ENCODE data around the gene MORF4L2. TPM values are rescaled to one million over a fixed set of nuclear protein-coding genes. Genes with fewer than 3 reads are reported as not detected.

Gene MORF4L2
- total and polyA plus RNA-seq, 2 of the 8 experiments (the other 6 are each of a cell fraction or from before 2014, with no cell fraction given): 235 to 373 TPM

DNA sequence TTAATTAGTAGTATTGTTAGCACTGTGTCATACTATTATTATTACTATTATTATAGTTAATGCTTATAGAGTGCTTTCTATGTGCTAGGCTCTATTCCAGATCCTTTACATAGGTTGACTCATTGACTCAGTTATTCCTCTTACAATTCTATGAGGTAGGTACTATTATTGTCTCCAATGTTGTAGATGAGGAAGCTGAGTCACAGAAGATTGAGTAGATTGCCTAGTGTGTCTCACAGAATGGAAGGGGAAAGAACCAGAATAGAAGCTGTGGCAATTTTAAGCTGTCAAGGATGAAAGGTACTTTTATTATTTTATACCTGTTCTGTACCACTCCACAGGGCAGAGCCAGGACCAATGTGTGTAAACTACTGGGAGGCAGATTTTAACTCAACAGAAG, 59.6 kb downstream of the MORF4L2 start:
- ChIA-PET CTCF (ENCODE audit: partially characterized antibody) (interaction anchor here (0.6 kb wide), 1 partner anchor 177 kb away, joined by 3 read pairs; no protein-coding TSS in a partner anchor), POLR2A (ENCODE audit: partially characterized antibody) (interaction anchor here (1.1 kb wide), 1 partner anchor 10 kb away, joined by 3 read pairs; no protein-coding TSS in a partner anchor)
- H2AK5ac ChIP-seq (ENCODE audit: low read depth, low read length): no peak overlapping the region
- H3K27ac ChIP-seq (ENCODE audit: low read depth, low read length): no peak overlapping the region
- H3K4me3 ChIP-seq (ENCODE audit: extremely low read depth in 1 of 4, insufficient read depth in 2 of 4, low read depth in 3 of 4, low read length in 4 of 4): no peak overlapping the region
- H3K56ac ChIP-seq (replicated peaks; ENCODE audit: insufficient read length, low read depth, low read length): no peak overlapping the region
- H3K27me3 ChIP-seq (replicated peaks in 1 of 4; ENCODE audit: control insufficient read depth in 3 of 4, extremely low read depth in 1 of 4, insufficient read depth in 3 of 4, low read length in 3 of 4): no peaks in the 10 kb centered on the region
- H3K14ac ChIP-seq (ENCODE audit: insufficient read length): no peak overlapping the region
- H2AFZ ChIP-seq (ENCODE audit: low read length): no peak overlapping the region
- H2BK12ac ChIP-seq (ENCODE audit: low read depth, low read length): no peak overlapping the region
- no peak overlapping the region for H2BK5ac ChIP-seq (ENCODE audit: low read depth, low read length)
- H3K36me3 ChIP-seq (ENCODE audit: control insufficient read depth in 2 of 4, insufficient read depth in 4 of 4, low read length in 3 of 4): no peaks in the 10 kb centered on the region
- 0 out of 2 replicates have a peak, but pooled peaks cover 5% of the 10 kb centered on the region for H3K23me2 ChIP-seq (ENCODE audit: low read depth, low read length)
- no peaks in the 10 kb centered on the region for H3K79me1 ChIP-seq (ENCODE audit: low read depth, low read length)
- DNase-seq (ENCODE audit: low read depth in 1 of 2, low spot score in 2 of 2): no peak
- no peak overlapping the region for H2BK120ac ChIP-seq (replicated peaks; ENCODE audit: low read depth, low read length)
- no peak for TF ChIP-seq BRCA1 (IDR thresholded peaks at IDR 0.05; ENCODE audit: low read depth, low read length)
- TF ChIP-seq HDAC2 (IDR thresholded peaks at IDR 0.05; ENCODE audit: borderline replicate concordance in 1 of 2, low read depth in 2 of 2, low read length in 2 of 2): no peak
- no peak for TF ChIP-seq SIRT6 (IDR thresholded peaks at IDR 0.05; ENCODE audit: low read length)
- no peak for TF ChIP-seq SIN3A (conservative IDR thresholded peaks at IDR 0.05 in 1 of 2, IDR thresholded peaks at IDR 0.05 in 1 of 2; ENCODE audit: low read depth in 1 of 2, low read length in 2 of 2)
- TF ChIP-seq CHD1 (IDR thresholded peaks at IDR 0.05; ENCODE audit: low read depth, low read length): no peak
- TF ChIP-seq SRF (IDR thresholded peaks at IDR 0.05; ENCODE audit: low read depth, low read length): no peak
- no peak for TF ChIP-seq NANOG (IDR thresholded peaks at IDR 0.05; ENCODE audit: insufficient read depth, low read depth, low read length, poor library complexity, severe bottlenecking)
- no peak for TF ChIP-seq EZH2 (IDR thresholded peaks at IDR 0.05; ENCODE audit: low read depth, low read length, severe bottlenecking)
- no peaks in the 10 kb centered on the region for H3K4me1 ChIP-seq (replicated peaks in 1 of 4; ENCODE audit: control insufficient read depth in 3 of 4, insufficient read depth in 4 of 4, low read length in 3 of 4)
- no peaks in the 10 kb centered on the region for H4K20me1 ChIP-seq (replicated peaks in 1 of 2; ENCODE audit: control insufficient read depth in 1 of 2, insufficient read depth in 2 of 2, low read length in 2 of 2)
- no peak overlapping the region for H3K23ac ChIP-seq (ENCODE audit: insufficient read length)
- H3K9me3 ChIP-seq (ENCODE audit: insufficient read depth in 2 of 2, low read depth in 1 of 2, low read length in 1 of 2): no peaks in the 10 kb centered on the region
- H4K5ac ChIP-seq (ENCODE audit: insufficient read length, low read depth, low read length): no peak overlapping the region
- no peaks in the 10 kb centered on the region for H3K79me2 ChIP-seq (ENCODE audit: control insufficient read depth in 1 of 2, insufficient read depth in 2 of 2, low read length in 2 of 2)
- H3K18ac ChIP-seq (ENCODE audit: extremely low read depth, low read length): no peak overlapping the region
- FAIRE-seq: no peak
- no peak overlapping the region for H3K4me2 ChIP-seq (ENCODE audit: insufficient read depth in 1 of 2, low read depth in 2 of 2, low read length in 2 of 2)
- no peak overlapping the region for H2BK20ac ChIP-seq (ENCODE audit: low read length)
- no peak overlapping the region for H3K9ac ChIP-seq (replicated peaks in 1 of 4; ENCODE audit: extremely low read depth in 1 of 4, low read depth in 3 of 4, low read length in 3 of 4)
- H4K91ac ChIP-seq (replicated peaks; ENCODE audit: insufficient read length, low read length): no peak overlapping the region
- H4K8ac ChIP-seq (ENCODE audit: extremely low read depth, insufficient read depth, low read length): no peak overlapping the region
- H3K4ac ChIP-seq (replicated peaks; ENCODE audit: insufficient read length, low read depth, low read length): no peak overlapping the region
- H2BK15ac ChIP-seq (ENCODE audit: low read length): no peak overlapping the region
